IPS DF 6.9 (cell line): ENCODE data around the gene TRIM2.

Experiments used
- DNase-seq: peaks from one replicate; pipeline ENCODE4 v3.0.0-alpha.2; 2013; ENCODE audit warnings: low read depth, low spot score
- H3K27ac ChIP-seq: one replicate; pipeline ENCODE4 v1.5.1; 2013; ENCODE audit warnings: low read length, control low read depth
- H3K27me3 ChIP-seq: 2 replicates; pipeline ENCODE4 v1.6.1; 2013; ENCODE audit warnings: mild to moderate bottlenecking, low read length; ENCODE audit not compliant: control insufficient read depth, insufficient read depth
- H3K36me3 ChIP-seq: 2 replicates; pipeline ENCODE4 v1.6.1; 2013; ENCODE audit warnings: low read length; ENCODE audit not compliant: control insufficient read depth, insufficient read depth
- H3K4me1 ChIP-seq: 2 replicates; pipeline ENCODE4 v1.6.1; 2013; ENCODE audit warnings: low read length; ENCODE audit not compliant: control insufficient read depth, insufficient read depth
- H3K4me3 ChIP-seq: 2 replicates; pipeline ENCODE4 v1.5.1; 2013; ENCODE audit warnings: mild to moderate bottlenecking, low read length
- H3K9me3 ChIP-seq: 2 replicates; pipeline ENCODE4 v1.6.1; 2013; ENCODE audit warnings: low read length, inconsistent platforms; ENCODE audit not compliant: control insufficient read depth, insufficient read depth
- WGBS: extraction: QIAGEN DNeasy Blood & Tissue Kit; methylation state at CpG from one replicate; pipeline ENCODE4 v1.1.7; 2013; ENCODE audit warnings: mixed read lengths, missing lambda C conversion rate; ENCODE audit not compliant: insufficient read length, insufficient coverage; 5-methylcytosine and 5-hydroxymethylcytosine counted together

TRIM2 gene

DNA sequence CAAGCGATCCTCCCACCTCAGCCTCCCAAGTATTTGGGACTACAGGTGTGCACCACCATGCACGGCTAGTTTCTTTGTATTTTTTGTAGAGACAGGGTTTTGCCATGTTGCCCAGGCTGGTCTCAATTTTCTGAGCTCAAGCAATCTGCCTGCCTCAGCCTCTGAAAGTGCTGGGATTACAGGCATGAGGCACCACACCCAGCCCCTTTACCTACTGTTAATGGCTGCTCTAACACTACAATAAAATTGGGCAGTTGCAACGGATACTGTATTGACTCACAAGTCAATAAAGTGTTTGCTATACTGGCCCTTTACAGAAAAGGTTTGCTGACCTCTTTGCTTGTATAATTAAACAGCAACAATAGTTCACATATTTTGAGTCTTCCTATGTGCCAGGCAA is 41.5 kb downstream of the TRIM2 start:
- Histone ChIP-seq H3K36me3 (no peaks in the 10 kb centered on the region), H3K9me3 (no peaks in the 10 kb centered on the region), H3K4me3 (no peak overlapping the region), H3K27ac (no peak overlapping the region), H3K4me1 (peaks cover 9% of the 10 kb centered on the region), H3K27me3 (no peaks in the 10 kb centered on the region)
- DNase-seq = no peak
- WGBS = no CpG with 5 or more reads among the region's 3 CpGs

DNA sequence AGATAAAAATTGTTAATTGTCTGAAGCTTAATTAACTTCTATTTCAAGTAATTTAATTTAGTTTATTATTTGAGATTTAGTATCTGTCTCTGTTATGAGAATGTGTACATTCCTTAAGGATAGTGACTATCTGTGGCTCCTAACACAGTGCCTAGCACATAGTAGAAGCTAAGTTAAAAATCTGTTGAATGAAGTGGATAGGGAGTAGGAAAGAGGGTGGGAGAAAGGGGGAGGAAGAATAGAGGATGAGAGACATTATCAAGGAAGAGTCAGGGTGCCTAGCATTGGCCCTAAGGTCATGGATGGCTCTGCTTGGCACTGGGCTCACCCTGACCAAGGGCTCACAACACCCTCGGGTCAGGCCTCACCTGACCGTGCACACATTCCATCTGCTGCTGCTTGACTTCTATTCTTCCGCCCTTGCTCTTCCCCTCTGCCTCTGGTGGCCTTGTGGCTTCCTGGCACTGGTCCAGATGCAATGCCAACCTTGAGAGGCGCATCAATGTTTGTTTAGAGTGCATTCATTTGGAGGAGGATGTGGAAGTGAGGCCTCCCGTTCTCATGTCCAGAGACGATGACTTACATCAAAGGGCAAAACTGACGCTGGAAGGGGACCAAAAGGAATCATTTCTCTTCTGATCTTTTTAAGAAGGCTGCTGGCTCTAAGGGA is 42.3 kb downstream of the TRIM2 start:
- DNase-seq = no peak
- no CpG with 5 or more reads among the region's 7 CpGs for WGBS
- Histone ChIP-seq H3K4me3 (no peak overlapping the region), H3K27ac (no peak overlapping the region), H3K9me3 (no peaks in the 10 kb centered on the region), H3K27me3 (no peaks in the 10 kb centered on the region), H3K4me1 (peaks cover 6% of the 10 kb centered on the region), H3K36me3 (no peaks in the 10 kb centered on the region)

DNA sequence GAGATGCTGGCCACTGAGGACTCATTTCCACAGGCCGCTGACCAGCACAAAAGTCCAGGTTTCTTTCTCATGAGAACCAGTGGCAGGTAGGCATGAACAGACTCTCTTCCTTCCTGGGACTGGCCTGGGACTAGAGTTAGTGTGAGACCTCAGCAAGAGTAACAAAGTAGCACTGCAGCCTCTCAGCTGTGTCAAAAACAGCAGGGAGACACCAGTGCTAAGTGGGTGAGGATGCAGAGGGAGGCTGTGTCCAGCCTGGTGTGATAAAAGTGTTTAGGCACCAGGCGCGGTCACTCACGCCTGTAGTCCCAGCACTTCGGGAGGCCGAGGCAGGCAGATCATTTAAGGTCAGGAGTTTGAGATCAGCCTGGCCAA is 42.9 kb downstream of the TRIM2 start:
- no peak for DNase-seq
- Histone ChIP-seq H3K4me1 (peaks cover 5% of the 10 kb centered on the region), H3K9me3 (no peaks in the 10 kb centered on the region), H3K27me3 (no peaks in the 10 kb centered on the region), H3K4me3 (no peak overlapping the region), H3K27ac (no peak overlapping the region), H3K36me3 (no peaks in the 10 kb centered on the region)
- no CpG with 5 or more reads among the region's 6 CpGs for WGBS

DNA sequence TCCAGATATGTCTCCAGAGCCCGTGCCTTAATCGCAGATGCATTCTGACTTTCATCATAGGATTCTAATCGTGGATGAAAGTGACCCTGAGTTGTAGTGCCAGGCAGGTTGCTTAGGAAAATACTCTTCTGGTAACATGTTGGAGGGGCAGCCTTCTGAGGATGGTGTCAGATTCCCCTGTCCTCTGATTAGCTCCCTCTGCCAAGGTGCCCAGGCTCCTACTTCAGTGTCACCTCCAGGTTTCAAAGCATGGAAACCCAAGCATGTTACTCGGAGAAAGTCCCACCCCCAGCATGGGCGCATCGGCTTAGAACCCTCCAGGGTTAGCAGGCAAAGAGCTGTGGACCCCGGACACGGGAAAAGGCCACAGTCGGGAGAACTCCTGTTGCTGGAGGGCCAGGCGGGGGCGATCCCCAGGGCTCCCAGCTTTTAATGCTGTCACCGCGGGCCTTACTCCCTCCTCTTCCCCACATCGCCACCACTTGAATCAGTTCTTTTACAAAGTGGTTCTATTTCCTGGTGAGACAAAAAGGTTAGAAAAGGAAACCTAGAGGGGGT is 44.5 kb downstream of the TRIM2 start:
- Histone ChIP-seq H3K27me3 (no peaks in the 10 kb centered on the region), H3K4me3 (peak overlapping the region; percentile 43; the same call in 1 of the 2 replicates), H3K9me3 (no peaks in the 10 kb centered on the region), H3K36me3 (no peaks in the 10 kb centered on the region), H3K27ac (no peak overlapping the region), H3K4me1 (peaks cover 3% of the 10 kb centered on the region; the same call in 1 of the 2 replicates)
- no CpG with 5 or more reads among the region's 14 CpGs for WGBS
- no peak for DNase-seq

- H3K9me3 ChIP-seq = no peaks in the 10 kb centered on the region
- H3K36me3 ChIP-seq = no peaks in the 10 kb centered on the region
- H3K4me1 ChIP-seq = peaks cover 3% of the 10 kb centered on the region; the same call in 1 of the 2 replicates
- no peaks in the 10 kb centered on the region for H3K27me3 ChIP-seq
- WGBS = no CpG with 5 or more reads among the region's 44 CpGs
- no peak for DNase-seq
- H3K27ac ChIP-seq = no peak overlapping the region
- peak overlapping the region; percentile 43; the same call in 1 of the 2 replicates for H3K4me3 ChIP-seq
Measured at GRCh38 chr4:153249199-153250041, 45.2 kb downstream of the TRIM2 start.

- H3K4me3 ChIP-seq = no peak overlapping the region
- DNase-seq = no peak
- no peaks in the 10 kb centered on the region for H3K9me3 ChIP-seq
- H3K27ac ChIP-seq = no peak overlapping the region
- H3K4me1 ChIP-seq = peaks cover 8% of the 10 kb centered on the region
- no peaks in the 10 kb centered on the region for H3K36me3 ChIP-seq
- no CpG with 5 or more reads among the region's 3 CpGs for WGBS
- H3K27me3 ChIP-seq = no peaks in the 10 kb centered on the region
Measured at GRCh38 chr4:153252122-153252521, 47.9 kb downstream of the TRIM2 start.

DNA sequence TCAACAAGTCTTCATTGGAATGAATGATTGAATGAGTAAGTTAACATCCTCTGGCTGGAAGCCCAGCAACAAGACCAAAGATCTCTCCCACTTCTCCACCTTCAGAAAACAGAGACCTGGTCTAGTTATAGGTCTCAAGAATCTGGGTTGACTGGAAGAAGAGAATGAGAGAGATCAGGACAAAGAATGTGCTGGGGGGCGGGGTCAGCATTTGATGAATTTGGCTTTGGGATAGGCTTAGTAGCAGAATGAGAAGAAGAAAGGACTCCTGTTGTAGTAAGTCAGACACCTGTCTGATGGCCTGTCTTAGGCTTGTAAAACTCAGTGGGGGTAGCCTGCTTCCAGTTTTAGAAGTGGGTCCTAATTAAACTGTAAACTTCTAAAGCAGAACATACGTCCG is 51.0 kb downstream of the TRIM2 start:
- Histone ChIP-seq H3K27me3 (no peaks in the 10 kb centered on the region), H3K36me3 (no peaks in the 10 kb centered on the region), H3K4me3 (no peak overlapping the region), H3K9me3 (no peaks in the 10 kb centered on the region), H3K4me1 (peaks cover 11% of the 10 kb centered on the region), H3K27ac (no peak overlapping the region)
- no peak for DNase-seq
- no CpG with 5 or more reads among the region's 3 CpGs for WGBS

DNA sequence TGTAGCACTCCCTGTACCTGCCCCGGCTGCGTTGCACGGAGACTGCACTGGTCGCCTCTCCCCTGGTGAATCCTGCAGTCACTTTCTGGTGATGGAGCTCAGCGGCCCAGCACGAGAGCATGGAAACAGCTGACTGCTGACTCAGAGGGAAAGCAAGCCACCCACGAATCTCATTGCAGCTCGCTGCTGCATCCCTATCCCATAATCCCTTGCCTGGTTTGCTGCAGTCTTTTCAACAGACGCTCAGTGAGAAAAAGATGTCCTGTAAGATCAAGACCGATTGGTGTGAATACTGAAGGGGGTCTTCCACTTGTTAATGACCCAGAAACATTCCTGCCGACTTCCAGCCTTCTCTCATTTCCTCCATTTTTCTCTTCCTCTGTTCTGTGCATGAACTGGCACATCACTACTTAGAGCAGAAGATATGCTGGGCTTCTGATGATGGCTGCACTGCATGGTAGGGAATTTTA is 52.9 kb downstream of the TRIM2 start:
- no CpG with 5 or more reads among the region's 11 CpGs for WGBS
- Histone ChIP-seq H3K27ac (no peak overlapping the region), H3K27me3 (no peaks in the 10 kb centered on the region), H3K9me3 (no peaks in the 10 kb centered on the region), H3K4me3 (peak overlapping the region; percentile 15; the same call in 1 of the 2 replicates), H3K36me3 (no peaks in the 10 kb centered on the region), H3K4me1 (peaks cover 12% of the 10 kb centered on the region)
- DNase-seq = no peak

- H3K27me3 ChIP-seq = no peaks in the 10 kb centered on the region
- no peak overlapping the region for H3K4me3 ChIP-seq
- H3K9me3 ChIP-seq = no peaks in the 10 kb centered on the region
- no peak overlapping the region for H3K27ac ChIP-seq
- no peak for DNase-seq
- peaks cover 12% of the 10 kb centered on the region for H3K4me1 ChIP-seq
- no peaks in the 10 kb centered on the region for H3K36me3 ChIP-seq
- WGBS = no CpG with 5 or more reads among the region's 5 CpGs
Measured at GRCh38 chr4:153257991-153258390, 53.7 kb downstream of the TRIM2 start.

DNA sequence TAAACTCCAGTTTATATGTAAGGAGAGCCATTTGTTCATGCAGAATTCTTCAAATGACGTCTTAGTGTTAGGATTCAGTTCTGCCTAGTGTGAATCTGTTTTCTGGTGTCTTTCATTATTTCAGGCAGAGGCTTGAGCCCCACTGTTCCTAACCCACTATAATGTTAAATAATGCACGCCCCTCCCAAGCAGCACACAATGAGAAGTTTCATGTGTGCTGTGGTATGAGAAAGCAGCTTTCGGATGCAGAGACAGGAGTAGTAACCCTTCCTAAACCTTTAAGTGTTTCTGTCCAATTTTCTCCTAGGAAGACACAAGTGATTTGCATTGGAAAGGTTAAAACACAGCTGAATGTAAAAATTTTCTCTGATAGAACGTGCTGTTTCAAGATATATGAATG is 54.5 kb downstream of the TRIM2 start:
- peaks cover 12% of the 10 kb centered on the region for H3K4me1 ChIP-seq
- no peak overlapping the region for H3K4me3 ChIP-seq
- no peaks in the 10 kb centered on the region for H3K9me3 ChIP-seq
- WGBS = no CpG with 5 or more reads among the region's 4 CpGs
- no peak overlapping the region for H3K27ac ChIP-seq
- DNase-seq = no peak
- H3K36me3 ChIP-seq = no peaks in the 10 kb centered on the region
- H3K27me3 ChIP-seq = no peaks in the 10 kb centered on the region
